ENCODE measurements around the gene TRIM2. TPM values are rescaled to one million over a fixed set of nuclear protein-coding genes. Genes with fewer than 3 reads are reported as not detected.

TRIM2 gene
- total RNA-seq, 1 donor from 2014 or later, result 51.8 TPM

DNA sequence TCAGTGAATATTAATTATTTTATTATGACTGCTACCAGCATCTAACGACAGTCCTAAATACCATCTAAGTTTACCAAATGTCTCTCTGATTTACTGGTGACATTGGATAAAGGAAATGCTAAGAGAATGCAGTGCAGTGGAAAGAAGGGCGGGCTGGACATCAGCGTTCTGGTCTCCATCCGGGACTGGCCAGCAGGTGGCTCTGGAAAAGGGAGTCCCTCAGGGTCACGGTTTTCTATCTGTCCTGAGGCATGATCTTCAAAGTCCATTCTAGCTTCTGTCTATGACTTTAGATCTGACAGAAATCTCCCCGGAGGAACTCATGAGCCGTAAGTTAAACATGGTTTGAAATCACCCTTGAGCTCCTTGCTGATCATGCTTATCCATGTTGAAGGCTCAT is 3.3 kb downstream of the TRIM2 start:
- FAIRE-seq, result peak; percentile 39
- H3K9me3 ChIP-seq (ENCODE audit: insufficient read depth, low read depth, low read length), result no peaks in the 10 kb centered on the region
- no peak overlapping the region for H3K27ac ChIP-seq (ENCODE audit: low read depth, low read length)
- no peaks in the 10 kb centered on the region for H3K79me2 ChIP-seq (ENCODE audit: insufficient read depth, low read length)
- peaks cover 21% of the 10 kb centered on the region for H3K4me1 ChIP-seq (ENCODE audit: insufficient read depth, low read length)
- no peak overlapping the region for H3K4me3 ChIP-seq (ENCODE audit: insufficient read depth, low read depth, low read length)
- no peak overlapping the region for H2AFZ ChIP-seq (ENCODE audit: low read depth, low read length)
- no peak overlapping the region for H3K4me2 ChIP-seq (ENCODE audit: low read length)
- H3K4me1 Mint-ChIP-seq (ENCODE audit: low read depth, unreplicated experiment), result peaks cover 16% of the 10 kb centered on the region
- H3K9ac ChIP-seq (ENCODE audit: low read length), result no peak overlapping the region
- H3K9me3 Mint-ChIP-seq (ENCODE audit: unreplicated experiment), result peaks cover 2% of the 10 kb centered on the region
- H3K4me3 Mint-ChIP-seq (ENCODE audit: unreplicated experiment), result no peak overlapping the region
- peaks cover 4% of the 10 kb centered on the region for H4K20me1 ChIP-seq (ENCODE audit: insufficient read depth, low read length)
- peaks cover 4% of the 10 kb centered on the region for H3K36me3 Mint-ChIP-seq (ENCODE audit: low read depth, unreplicated experiment)
- H3K27me3 Mint-ChIP-seq (ENCODE audit: low read depth, unreplicated experiment), result peaks cover 3% of the 10 kb centered on the region
- no peaks in the 10 kb centered on the region for H3K36me3 ChIP-seq (ENCODE audit: insufficient read depth, low read length)
- TF ChIP-seq CTCF (IDR thresholded peaks at IDR 0.05; ENCODE audit: insufficient read depth, low read depth, low read length) (peak; percentile 33), EZH2 (IDR thresholded peaks at IDR 0.05; ENCODE audit: insufficient read depth, low read length) (no peak)
- no peak for DNase-seq (ENCODE audit: low read depth)
- no peaks in the 10 kb centered on the region for H3K27me3 ChIP-seq (ENCODE audit: insufficient read depth, low read length)
- no peak overlapping the region for H3K27ac Mint-ChIP-seq (ENCODE audit: unreplicated experiment)

- Histone ChIP-seq H3K79me2 (ENCODE audit: insufficient read depth, low read length) (no peaks in the 10 kb centered on the region), H3K27me3 (ENCODE audit: insufficient read depth, low read length) (no peaks in the 10 kb centered on the region), H3K9ac (ENCODE audit: low read length) (no peak overlapping the region), H3K27ac (ENCODE audit: low read depth, low read length) (no peak overlapping the region), H3K9me3 (ENCODE audit: insufficient read depth, low read depth, low read length) (no peaks in the 10 kb centered on the region), H3K4me1 (ENCODE audit: insufficient read depth, low read length) (peaks cover 17% of the 10 kb centered on the region), H4K20me1 (ENCODE audit: insufficient read depth, low read length) (peaks cover 4% of the 10 kb centered on the region), H3K4me3 (ENCODE audit: insufficient read depth, low read depth, low read length) (no peak overlapping the region), H3K36me3 (ENCODE audit: insufficient read depth, low read length) (no peaks in the 10 kb centered on the region), H3K4me2 (ENCODE audit: low read length) (no peak overlapping the region), H2AFZ (ENCODE audit: low read depth, low read length) (no peak overlapping the region)
- TF ChIP-seq CTCF (IDR thresholded peaks at IDR 0.05; ENCODE audit: insufficient read depth, low read depth, low read length) (no peak), EZH2 (IDR thresholded peaks at IDR 0.05; ENCODE audit: insufficient read depth, low read length) (no peak)
- no peak overlapping the region for H3K27ac Mint-ChIP-seq (ENCODE audit: unreplicated experiment)
- peaks cover 16% of the 10 kb centered on the region for H3K4me1 Mint-ChIP-seq (ENCODE audit: low read depth, unreplicated experiment)
- DNase-seq (ENCODE audit: low read depth), result no peak
- no peak overlapping the region for H3K4me3 Mint-ChIP-seq (ENCODE audit: unreplicated experiment)
- H3K9me3 Mint-ChIP-seq (ENCODE audit: unreplicated experiment), result peaks cover 2% of the 10 kb centered on the region
- H3K27me3 Mint-ChIP-seq (ENCODE audit: low read depth, unreplicated experiment), result peaks cover 3% of the 10 kb centered on the region
- no peak for FAIRE-seq
- H3K36me3 Mint-ChIP-seq (ENCODE audit: low read depth, unreplicated experiment), result peaks cover 4% of the 10 kb centered on the region
Observed at GRCh38 chr4:153209410-153209809, 5.2 kb downstream of the TRIM2 start.

DNA sequence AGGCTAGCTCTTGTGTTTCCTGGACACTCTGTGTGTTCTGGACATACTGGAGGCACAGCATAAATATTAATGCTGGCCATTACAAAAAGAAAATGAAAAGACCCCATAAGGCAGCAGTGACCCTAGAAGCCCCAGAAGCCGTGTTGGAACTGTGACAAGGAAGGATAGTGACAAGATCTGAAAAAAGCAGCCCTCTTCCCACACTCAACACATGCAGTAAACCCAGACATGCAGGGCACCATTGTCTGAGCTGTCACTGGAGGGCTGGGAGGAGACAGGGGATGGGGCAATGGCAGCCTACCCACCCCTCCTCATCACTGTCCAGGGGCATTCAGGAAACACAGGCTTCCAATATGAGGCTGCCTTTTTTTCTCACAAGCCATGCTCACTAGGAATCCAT is 6.5 kb downstream of the TRIM2 start:
- no peak overlapping the region for H3K9ac ChIP-seq (ENCODE audit: low read length)
- FAIRE-seq, result no peak
- H3K79me2 ChIP-seq (ENCODE audit: insufficient read depth, low read length), result no peaks in the 10 kb centered on the region
- peaks cover 5% of the 10 kb centered on the region for H3K4me1 Mint-ChIP-seq (ENCODE audit: low read depth, unreplicated experiment)
- H3K4me3 Mint-ChIP-seq (ENCODE audit: unreplicated experiment), result no peak overlapping the region
- peaks cover 4% of the 10 kb centered on the region for H3K4me1 ChIP-seq (ENCODE audit: insufficient read depth, low read length)
- H3K9me3 Mint-ChIP-seq (ENCODE audit: unreplicated experiment), result peaks cover 2% of the 10 kb centered on the region
- H3K27me3 Mint-ChIP-seq (ENCODE audit: low read depth, unreplicated experiment), result peaks cover 3% of the 10 kb centered on the region
- no peak overlapping the region for H3K4me2 ChIP-seq (ENCODE audit: low read length)
- no peak for TF ChIP-seq CTCF (IDR thresholded peaks at IDR 0.05; ENCODE audit: insufficient read depth, low read depth, low read length)
- TF ChIP-seq EZH2 (IDR thresholded peaks at IDR 0.05; ENCODE audit: insufficient read depth, low read length), result no peak
- H3K27ac Mint-ChIP-seq (ENCODE audit: unreplicated experiment), result no peak overlapping the region
- H3K36me3 Mint-ChIP-seq (ENCODE audit: low read depth, unreplicated experiment), result peaks cover 4% of the 10 kb centered on the region
- no peak overlapping the region for H3K27ac ChIP-seq (ENCODE audit: low read depth, low read length)
- no peak for DNase-seq (ENCODE audit: low read depth)
- peaks cover 4% of the 10 kb centered on the region for H4K20me1 ChIP-seq (ENCODE audit: insufficient read depth, low read length)
- no peaks in the 10 kb centered on the region for H3K27me3 ChIP-seq (ENCODE audit: insufficient read depth, low read length)
- no peak overlapping the region for H2AFZ ChIP-seq (ENCODE audit: low read depth, low read length)
- no peaks in the 10 kb centered on the region for H3K9me3 ChIP-seq (ENCODE audit: insufficient read depth, low read depth, low read length)
- H3K4me3 ChIP-seq (ENCODE audit: insufficient read depth, low read depth, low read length), result no peak overlapping the region
- no peaks in the 10 kb centered on the region for H3K36me3 ChIP-seq (ENCODE audit: insufficient read depth, low read length)

Measured in astrocyte (in vitro differentiated cells and primary cell).